ENCODE results near the gene BDNF.
"Not testable (repeated sequence)": the region's sequence is repeated elsewhere in the genome, so short reads cannot be mapped to it uniquely, and the experiment has no call there.

BDNF gene

DNA sequence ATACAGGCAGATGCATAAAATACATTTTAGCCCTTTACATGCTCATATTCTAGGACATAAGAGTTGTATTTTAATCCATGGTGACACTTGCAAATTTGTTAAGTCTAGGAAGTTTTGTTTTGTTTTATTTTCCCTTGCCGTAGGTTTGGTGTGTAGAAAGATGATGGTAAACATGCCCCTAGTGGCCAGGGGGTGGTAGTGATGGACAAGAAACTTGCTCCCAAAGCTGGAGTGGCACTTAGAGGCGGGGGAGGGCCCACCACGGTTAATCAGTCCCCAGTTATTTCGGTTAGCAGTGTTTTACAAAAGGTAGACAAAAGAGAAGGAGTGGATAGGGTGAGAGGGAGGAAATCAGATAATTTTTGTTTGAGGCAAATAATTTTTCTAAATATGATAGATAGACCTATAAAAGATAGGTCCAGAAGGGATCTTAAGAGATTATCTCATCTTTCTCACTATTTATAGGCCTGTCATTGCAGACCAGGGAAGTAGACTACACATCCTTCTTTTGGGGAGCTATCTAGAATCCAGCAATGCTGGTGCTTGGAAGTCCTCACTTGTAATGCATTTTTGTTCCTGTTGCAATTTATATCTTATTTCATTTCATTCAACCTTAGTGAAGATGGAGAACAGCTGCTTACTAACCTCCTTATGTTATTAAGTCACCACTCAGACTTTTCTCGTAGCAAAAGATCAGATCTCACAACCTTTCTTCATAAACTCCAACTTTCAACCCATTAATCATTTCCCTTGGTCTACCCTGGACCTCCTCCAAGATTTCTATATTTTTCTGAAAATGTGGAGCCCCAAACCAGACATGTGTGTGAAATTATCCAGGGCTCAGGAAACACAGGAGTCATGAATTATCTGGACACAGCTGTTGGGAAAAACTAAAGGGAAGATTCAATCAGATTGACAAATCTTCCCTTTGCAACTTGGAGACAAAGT lies 5.9 kb upstream of the BDNF start:
- no peak for DNase-seq

DNA sequence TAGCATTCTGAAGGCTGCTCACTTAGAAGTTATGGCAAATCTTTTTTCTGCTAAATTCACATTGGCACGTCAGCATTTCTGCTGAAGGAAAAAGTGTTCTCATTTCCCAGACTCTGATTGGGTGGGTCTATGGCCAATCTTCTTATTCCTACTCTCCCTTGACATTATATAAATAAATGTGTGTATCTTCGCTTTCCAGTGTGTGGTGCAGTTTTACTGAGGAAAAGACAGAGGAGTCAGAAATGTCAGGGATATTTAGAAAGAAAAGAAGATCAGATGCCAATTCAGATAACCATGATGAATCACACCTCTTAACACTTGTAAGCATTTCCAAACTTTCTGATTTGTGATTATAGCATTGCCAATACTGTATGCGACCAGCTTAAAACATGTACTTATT lies 3.2 kb upstream of the BDNF start:
- DNase-seq: no peak

DNA sequence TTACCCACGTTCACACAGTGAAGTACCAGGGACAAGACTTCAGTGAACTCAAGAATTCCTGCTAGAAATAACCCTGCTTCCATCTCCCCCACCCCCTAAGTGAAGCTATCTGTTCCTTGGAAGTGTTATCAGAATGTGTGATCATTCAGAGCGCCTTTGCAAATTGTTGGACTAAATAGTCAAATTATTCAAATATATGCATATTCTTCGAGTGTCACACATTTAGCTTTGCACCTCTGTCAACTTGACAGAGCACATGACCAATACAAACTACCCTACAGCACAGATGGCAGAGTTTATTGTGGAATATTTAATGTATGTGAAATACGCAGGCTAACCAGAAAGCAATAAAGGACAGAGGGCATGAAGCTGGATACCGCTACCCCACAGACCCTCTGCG lies 2.6 kb upstream of the BDNF start:
- DNase-seq: no peak

DNA sequence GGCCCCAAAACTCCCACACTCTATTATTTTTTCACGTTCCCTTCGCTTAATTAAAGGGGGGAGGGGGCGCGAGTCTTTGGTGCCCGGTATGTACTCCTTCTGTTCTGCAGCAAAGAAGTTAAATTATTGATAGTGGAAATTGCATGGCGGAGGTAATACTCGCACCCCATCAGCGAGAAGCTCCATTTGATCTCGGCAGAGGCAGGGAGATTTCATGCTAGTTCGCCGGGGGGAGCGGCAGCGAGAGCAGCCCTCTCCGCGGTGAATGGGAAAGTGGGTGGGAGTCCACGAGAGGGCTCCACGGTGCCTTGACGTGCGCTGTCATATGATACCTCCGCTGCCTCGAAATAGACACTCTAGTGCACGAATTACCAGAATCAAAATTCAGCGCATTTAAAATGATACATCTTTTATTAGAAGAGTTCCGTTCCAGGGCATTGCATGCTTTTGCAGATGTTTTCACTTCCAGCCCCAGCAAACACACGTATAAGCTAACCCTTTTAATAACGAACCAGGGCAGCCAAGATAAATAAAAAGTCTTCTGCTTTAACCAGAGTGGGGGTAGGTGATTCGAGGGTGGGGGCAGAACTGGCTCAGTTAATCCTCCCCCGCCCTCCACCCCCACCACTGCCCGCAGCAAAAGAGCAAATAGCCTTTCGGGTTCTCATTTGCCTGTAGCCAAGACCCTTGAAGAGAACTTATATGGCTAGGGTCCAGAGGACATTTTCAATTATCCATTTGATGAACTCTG lies 1.3 kb upstream of the BDNF start:
- DNase-seq: no peak

DNA sequence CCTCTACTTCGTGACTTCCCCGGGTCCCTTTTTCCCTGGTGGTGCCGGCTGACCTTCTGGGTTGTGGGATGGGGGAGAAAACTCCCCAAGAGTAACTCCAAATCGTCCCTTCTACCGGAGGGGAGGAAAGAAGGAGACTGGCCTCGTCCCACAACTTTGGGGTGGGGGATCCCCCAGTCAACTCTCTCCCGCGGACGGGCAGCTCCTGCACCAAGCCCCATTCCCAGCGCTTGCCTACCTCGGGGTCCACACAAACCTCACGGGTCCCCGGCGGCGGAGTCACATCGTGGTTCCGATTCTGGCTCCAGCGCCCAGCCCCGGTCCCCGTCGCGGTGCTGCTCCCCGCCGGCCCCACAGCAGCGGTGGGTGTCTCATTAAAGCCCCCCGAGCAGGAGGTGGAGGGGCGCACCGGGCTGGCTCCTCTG lies 317 bp downstream of the BDNF start:
- DNase-seq: no peak

DNA sequence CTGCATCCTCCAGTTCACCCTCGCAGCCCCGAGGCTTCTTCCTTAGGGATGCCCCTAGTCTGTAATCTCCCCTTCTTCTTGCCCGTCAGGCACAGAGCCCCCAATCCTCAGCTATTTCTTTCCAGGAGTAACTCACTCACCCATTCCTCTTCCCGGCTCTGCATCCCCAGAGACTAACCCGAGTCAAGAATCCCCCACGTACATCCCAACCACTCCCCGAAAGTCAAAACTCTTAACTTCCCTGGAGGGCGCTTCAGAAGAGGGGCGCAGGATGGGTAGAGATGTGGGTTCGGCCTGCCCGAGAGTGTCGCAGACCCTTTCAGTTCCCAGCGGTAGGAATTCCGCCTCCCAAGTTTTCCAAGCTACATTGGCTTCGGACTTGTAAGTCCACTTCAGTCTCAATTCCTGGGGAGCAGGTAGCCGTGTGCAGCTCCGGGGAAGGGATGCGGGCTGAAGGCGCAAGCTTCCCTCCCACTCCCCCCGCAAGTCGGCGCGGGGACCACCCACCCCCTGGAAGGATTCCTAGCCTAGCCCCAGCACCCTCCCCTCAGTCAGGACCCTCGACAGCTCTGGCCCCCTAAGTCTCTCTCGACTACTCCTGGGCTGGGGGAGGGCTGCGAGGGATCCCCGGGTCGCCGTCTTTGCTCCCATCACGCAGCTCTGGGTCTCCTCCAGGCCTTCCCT lies 871 bp downstream of the BDNF start:
- DNase-seq: no peak

DNA sequence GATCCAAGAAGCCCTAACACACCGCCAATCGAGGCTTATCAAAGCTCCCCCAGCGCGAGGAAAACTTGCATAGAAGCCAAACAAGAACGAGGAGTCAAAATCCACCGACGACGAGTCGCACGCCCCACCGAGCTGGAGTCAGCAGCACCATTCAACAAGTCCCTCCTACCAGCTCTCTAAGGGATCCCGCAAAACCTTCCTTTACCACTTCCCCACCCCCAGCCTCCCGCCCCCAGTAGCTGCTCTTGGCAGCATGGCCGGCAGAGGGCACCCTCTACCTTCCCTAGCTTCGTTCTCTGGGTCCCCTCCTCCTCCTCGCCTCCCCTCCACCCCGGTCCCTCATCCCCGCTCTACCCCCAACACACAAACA lies 1.4 kb downstream of the BDNF start:
- no peak for DNase-seq

DNA sequence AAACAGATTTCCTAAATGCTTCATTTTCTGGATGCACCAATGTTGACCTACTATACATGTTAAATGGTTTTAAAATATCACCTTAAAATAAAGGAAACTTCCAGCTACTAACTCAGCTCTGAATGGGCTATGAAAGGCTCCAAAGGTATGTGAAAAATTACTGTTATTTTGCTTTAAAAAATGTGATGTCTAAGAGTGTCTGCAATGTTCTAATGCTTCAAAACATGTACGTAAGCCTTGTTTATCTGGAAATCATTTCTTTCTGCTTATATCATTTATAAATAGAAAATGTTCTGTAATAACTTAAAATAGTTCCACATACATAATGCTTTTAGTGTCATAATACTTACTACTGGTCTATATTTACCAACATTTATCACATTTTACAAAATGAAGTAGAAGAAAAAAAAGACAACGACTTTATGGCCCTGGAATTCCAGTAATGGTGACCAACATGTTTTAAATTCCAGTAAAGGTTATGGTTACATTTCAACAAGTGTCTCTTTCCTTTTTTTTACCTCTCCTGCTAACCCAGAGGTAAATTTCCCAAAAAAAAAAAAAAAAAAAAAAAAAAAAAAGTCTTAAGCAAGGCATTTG lies 2.5 kb downstream of the BDNF start:
- DNase-seq: no peak

DNA sequence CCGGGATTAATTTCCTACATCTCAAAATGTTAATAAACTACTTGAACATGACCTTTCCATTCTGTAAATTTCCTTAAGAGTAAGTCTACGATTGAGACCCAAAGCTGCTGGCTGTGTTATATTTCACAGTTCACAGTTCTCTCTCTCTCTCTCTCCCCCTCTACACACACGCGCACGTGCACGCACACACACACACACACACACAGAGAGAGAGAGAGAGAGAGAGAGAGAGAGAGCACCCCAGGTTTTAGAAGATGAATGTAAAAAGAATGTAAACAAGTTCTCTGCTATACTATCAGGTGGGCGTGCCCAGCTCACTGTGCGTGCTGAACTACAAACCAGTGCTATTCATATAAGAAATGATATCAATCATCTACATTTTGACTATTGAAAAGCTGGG lies 3.3 kb downstream of the BDNF start:
- DNase-seq: no peak

DNA sequence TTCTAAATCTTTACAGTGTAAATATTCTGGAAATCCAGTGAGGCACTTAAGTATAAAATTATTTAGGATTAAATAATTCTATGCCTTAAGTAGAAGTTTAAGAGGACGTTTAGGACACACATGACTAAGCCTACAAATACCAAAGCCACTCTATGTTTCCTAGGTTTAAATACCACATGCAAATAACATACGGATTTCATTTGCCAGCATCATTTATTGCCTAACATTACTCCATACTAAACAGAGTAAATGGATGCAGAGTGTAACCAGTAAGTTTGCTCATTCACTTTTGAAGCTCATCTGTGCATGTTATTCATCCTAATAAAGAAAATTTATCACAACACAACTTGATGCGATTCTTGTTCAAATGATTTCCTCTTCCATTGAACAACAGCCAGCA lies 4.1 kb downstream of the BDNF start:
- DNase-seq: no peak

DNA sequence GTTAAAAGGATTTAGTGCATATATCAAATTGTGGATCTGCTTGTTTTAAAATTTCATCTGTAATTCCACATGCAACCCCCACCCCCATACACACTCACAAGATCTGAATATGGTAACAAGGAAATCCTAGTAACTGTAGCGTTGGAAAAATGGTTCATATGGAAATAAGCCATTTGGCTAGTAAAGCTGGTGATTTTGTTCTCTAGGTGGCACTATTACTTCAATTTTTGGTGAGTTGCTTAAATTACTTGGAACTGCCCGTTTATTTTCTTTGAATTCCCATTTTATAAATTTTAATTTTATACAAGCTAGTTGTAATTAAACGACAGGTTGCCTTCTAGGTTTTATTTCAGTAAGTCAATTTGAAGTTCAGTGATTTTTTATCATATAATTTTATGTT lies 5.3 kb downstream of the BDNF start:
- DNase-seq: no peak

DNA sequence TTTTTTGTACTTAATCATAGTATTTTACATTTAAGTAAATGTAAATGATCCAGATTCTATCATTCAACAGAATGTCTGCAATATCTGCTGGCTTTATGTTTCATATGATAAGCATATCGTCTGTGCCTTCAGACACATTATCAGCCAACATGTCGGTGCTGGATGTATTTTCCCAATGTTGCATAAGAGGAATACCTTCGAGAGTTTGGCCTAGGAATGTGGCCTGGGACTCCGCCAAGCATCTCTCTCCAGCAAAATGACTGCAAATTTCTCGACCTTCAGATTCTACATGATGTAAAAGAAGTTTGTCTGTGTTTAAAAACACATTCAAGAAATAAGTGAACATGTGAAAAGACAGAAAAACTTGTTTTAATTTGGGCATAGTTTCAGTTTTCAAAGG lies 6.9 kb downstream of the BDNF start:
- no peak for DNase-seq

DNA sequence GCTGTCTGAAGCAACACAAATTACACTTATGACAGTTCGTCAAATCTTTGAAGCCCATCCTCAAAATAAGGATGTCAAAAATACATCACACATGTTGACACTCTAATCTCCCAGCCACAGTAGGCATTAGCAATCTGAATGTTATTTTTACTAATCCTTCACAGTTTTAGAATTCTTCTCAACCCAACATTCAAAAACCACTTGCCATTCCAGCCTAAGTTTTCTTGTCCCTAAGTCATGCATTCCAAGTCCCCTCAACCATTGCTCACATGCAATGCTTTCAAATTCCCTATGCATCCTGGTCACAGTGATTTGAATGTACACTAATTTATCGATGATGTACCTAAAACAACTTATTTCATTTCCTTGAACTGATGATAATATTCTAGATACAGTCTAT lies 7.5 kb downstream of the BDNF start:
- no peak for DNase-seq

DNA sequence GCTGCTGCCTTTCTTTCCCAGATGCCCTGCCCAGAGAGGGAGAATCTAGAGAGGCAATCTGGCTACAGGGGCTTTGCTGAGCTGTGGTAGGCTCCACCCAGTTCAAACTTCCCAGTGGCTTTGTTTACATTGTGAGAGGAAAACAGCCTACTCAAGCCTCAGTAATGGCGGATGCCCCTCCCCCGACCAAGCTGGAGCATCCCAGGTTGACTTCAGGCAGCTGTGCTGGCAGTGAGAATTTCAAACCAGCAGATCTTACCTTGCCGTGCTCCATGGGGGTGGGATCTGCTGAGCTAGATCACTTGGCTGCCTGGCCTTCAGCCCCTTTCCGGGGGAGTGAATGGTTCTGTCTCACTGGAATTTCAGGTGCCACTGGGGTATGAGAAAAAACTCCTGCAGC lies 12.2 kb downstream of the BDNF start:
- DNase-seq: no peak

DNA sequence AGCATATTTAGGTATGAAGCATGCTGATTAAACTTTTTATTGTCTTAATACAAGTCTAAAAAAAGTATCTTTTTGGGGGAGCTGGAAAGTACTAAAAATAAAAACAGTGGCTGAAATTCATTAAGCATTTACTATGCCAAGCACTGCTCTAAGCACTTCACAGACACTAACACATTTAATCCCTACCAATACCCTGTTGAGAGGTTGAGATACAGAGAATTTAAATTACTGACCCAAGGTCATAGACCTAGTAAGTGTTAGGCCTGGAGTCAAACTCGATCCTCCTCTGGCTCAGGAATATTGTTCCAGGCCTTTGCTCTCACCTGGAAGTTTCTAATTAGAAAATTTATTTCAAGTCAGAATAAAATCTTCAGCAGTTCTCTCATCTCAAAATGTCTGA lies 18.6 kb downstream of the BDNF start:
- no peak for DNase-seq

DNA sequence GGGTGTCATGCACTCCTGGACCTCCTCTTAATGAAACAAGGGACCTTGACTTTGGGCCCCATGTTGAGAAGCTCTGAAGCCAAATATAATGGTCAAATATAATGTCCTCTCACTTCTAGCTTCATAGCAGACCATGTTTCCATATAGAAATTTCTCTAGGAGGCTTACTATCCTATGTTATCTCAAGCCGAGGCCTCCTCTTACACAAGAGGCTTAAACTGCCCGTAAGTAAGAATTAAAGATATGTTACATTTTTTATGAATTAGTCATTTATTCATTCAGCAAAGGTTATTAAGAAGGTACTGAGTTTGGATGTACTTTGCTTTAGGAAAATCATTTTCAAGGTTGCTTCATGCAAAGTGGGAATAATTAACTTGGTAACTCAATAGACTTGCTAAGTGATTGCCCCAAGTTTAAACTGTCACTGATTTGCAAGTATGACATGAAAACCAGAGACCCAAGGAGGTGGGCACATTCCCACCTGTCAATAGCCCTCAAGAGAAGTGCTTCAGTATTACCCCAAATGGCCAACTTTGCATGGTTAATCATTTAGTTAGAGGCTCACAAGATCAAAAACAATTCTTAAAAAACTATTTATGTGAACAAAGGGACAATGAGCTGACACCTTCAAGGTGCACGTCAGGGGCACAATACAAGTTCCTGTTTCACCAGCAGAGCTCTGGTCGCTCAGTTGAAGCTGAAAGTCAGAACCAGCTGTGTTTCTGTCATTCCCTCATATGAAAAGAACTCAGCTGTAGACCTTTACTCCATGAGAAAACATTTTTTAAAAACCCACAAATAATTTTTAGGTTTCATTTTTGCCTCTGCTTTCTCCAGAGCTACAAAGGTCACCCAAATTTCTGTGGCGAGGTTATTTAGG lies 20.9 kb downstream of the BDNF start:
- DNase-seq: no peak

DNA sequence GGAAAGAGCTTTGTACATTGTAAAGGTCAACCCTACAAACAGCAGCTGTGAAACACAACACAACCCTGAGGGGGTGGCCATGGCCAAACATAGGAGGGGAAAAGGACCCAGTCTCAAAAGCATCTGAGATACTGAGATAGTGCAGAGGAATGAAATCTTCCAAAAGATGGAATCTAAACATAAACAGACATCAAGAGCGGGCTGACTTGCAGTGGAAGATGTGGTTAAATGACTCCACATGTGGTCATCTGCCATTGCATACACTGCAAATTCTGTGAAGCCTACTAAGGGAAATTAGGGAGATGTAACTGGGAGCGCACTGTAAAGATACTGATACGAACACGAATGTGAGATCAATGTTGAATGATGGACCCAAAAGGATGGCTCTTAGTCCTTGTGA lies 22.0 kb downstream of the BDNF start:
- no peak for DNase-seq

DNA sequence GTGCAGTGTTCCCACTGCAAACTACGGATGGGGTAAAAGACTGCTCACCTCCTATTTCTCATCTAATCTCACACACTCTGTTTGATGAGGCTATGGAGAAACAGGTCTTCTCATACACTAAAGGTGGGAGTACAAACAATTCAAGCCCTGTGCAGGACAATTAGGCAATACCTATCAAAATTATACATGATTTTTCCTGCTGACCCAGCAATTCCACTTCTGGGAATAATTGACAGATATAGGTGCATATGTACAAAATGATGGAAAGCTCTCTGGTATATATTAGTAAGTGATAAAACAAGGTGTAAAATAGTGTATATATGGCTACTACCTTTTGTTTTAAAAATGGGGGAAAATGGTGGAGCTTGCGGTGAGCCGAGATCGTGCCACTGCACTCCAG lies 23.1 kb downstream of the BDNF start:
- no peak for DNase-seq

DNA sequence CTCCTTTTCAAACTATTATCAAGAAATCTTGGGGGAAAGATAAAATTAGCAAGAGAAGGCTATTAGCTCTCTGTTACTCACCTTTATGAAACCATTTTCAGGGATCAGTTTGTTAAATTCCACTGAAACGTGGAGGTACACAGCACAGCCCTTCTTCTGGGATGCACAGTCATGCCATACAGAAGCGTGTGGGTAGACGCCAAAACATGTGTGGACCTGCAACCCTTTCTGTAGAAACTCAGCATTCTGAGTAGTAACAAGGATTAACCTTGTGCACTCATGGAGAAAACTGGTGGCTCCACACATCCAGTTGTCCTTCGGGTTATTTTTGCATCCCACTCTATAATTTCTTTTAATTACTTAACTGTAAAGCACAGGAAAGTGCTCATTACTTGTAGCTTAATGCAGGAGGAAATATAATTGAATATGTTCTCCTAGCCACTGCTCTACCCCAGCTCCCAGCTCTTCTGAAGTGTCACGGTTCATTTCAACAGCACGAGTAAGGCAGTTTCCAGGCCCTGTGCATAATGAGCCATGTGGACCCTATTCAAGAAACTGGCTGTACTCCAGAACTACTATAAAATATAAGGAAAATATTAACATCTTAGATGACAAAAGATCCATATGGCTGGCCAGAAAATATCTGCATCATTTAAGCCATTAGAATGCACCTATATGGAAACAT lies 26.1 kb downstream of the BDNF start:
- no peak for DNase-seq

DNA sequence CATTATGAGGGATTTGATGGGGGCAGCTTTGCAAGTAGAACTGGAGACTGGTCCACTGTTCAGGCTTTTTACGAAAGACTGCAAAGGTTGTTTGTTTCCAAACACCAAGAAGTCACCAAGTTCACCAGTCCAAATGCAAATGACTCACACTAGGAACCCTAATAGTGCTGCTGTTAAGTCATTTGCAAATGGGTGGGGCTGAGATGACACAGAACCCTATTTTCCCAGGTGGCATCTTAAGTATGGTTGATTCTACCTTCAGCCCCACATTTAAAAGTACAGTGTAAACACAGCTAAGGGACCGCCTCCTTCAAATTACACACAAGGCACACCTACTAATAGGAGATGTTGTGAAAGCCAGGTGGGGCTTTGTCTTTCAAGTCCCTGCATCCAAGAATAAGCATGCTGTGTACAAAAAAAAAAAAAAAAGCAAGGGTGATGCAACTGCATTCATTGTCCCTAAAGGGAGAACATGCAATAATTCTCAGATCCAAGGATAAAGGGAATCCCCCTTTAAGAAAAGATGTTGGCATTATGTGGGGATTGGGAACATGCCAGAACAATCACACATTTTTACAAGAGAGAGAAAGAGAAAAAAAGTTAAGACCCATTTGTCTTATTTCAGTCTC lies 27.3 kb downstream of the BDNF start:
- DNase-seq: no peak

DNA sequence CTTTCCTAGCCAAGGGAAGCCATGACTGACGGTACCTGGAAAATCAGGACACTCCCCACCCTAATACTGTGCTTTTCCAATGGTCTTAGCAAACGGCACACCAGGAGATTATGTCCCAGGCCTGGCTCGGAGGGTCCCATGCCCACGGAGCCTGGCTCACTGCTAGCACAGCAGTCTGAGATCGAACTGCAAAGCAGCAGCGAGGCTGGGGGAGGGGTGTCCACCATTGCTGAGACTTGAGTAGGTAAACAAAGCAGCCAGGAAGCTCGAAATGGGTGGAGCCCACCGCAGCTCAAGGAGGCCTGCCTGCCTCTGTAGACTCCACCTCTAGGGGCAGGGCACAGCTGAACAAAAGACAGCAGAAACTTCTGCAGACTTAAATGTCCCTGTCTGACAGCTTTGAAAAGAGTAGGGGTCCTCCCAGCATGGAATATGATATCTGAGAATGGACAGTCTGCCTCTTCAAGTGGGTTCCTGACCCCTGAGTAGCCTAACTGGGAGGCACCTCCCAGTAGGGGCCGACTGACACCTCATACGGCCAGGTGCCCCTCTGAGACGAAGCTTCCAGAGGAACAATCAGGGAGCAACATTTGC lies 34.6 kb downstream of the BDNF start:
- not testable (repeated sequence) for DNase-seq
